HG02623 (cell line): ENCODE results near the gene AMOTL1.
"Not testable (repeated sequence)": the region's sequence is repeated elsewhere in the genome, so short reads cannot be mapped to it uniquely, and the experiment has no call there.

ENCODE experiments used
- ATAC-seq: cut with Tn5 transposase; IDR thresholded peaks from one replicate; pipeline ENCODE4 v1.9.1; 2021; ENCODE audit warnings: moderate library complexity; ENCODE audit not compliant: unreplicated experiment

Gene AMOTL1

GRCh38 chr11:94876645-94877442 lies 108.7 kb downstream of the AMOTL1 start:
- peak; percentile 91 for ATAC-seq

- ATAC-seq, result no peak
These were observed 109.5 kb downstream of the AMOTL1 start for GRCh38 chr11:94877443-94878200.

GRCh38 chr11:94879006-94879405 lies 110.8 kb downstream of the AMOTL1 start:
- ATAC-seq, result no peak

GRCh38 chr11:94880216-94880615 lies 112.1 kb downstream of the AMOTL1 start:
- no peak for ATAC-seq

- no peak for ATAC-seq
These were observed 114.8 kb downstream of the AMOTL1 start for GRCh38 chr11:94882931-94883330.

- ATAC-seq, result no peak
These were observed 115.7 kb downstream of the AMOTL1 start for GRCh38 chr11:94883878-94884277.

- ATAC-seq, result no peak
These were observed 116.2 kb downstream of the AMOTL1 start for GRCh38 chr11:94884376-94884775.

- peak; percentile 74 for ATAC-seq
These were observed 117.0 kb downstream of the AMOTL1 start for GRCh38 chr11:94885133-94885532.

- no peak for ATAC-seq
These were observed 117.4 kb downstream of the AMOTL1 start for GRCh38 chr11:94885581-94885980.

GRCh38 chr11:94888204-94888603 lies 120.0 kb downstream of the AMOTL1 start:
- ATAC-seq, result no peak

- no peak for ATAC-seq
These were observed 127.3 kb downstream of the AMOTL1 start for GRCh38 chr11:94895451-94895850.

- ATAC-seq, result no peak
These were observed 127.8 kb downstream of the AMOTL1 start for GRCh38 chr11:94895971-94896370.

GRCh38 chr11:94897330-94897768 lies 129.2 kb downstream of the AMOTL1 start:
- ATAC-seq, result no peak

GRCh38 chr11:94907226-94907625 lies 139.1 kb downstream of the AMOTL1 start:
- ATAC-seq, result no peak

GRCh38 chr11:94909371-94909820 lies 141.2 kb downstream of the AMOTL1 start:
- ATAC-seq, result no peak

GRCh38 chr11:94910270-94910669 lies 142.1 kb downstream of the AMOTL1 start:
- ATAC-seq, result no peak

GRCh38 chr11:94910779-94911178 lies 142.6 kb downstream of the AMOTL1 start:
- ATAC-seq, result no peak

GRCh38 chr11:94912806-94913205 lies 144.7 kb downstream of the AMOTL1 start:
- ATAC-seq, result no peak

GRCh38 chr11:94913718-94914394 lies 145.7 kb downstream of the AMOTL1 start:
- ATAC-seq, result not testable (repeated sequence)

GRCh38 chr11:94920311-94920710 lies 152.2 kb downstream of the AMOTL1 start:
- ATAC-seq, result no peak

- no peak for ATAC-seq
These were observed 154.3 kb downstream of the AMOTL1 start for GRCh38 chr11:94922321-94923003.
